GM19438 (cell line): Measurements from ENCODE around the gene SELENOO.

Experiments used
- ATAC-seq: cut with Tn5 transposase; IDR thresholded peaks from one replicate; pipeline ENCODE4 v1.9.1; 2021; ENCODE audit warnings: low read depth; ENCODE audit not compliant: unreplicated experiment

The SELENOO gene

DNA sequence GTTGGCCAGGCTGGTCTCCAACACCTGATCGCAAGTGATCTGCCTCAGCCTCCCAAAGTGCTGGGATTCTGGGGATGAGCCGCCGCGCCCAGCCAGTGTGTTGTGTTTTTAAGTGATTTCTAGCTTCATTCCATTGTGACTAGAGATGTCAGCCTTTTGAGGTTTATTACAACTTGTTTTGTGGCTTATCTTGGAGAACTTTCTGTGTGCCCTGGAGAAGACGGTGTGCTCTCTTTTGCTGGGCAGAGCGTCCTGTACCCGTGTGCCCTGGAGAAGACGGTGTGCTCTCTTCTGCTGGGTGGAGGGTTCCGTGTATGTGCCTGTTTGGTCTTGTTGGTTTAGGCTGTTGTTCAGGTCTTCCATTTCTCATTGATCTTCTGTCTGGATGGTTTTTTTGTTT lies 12.5 kb downstream of the SELENOO start:
- ATAC-seq, result no peak

DNA sequence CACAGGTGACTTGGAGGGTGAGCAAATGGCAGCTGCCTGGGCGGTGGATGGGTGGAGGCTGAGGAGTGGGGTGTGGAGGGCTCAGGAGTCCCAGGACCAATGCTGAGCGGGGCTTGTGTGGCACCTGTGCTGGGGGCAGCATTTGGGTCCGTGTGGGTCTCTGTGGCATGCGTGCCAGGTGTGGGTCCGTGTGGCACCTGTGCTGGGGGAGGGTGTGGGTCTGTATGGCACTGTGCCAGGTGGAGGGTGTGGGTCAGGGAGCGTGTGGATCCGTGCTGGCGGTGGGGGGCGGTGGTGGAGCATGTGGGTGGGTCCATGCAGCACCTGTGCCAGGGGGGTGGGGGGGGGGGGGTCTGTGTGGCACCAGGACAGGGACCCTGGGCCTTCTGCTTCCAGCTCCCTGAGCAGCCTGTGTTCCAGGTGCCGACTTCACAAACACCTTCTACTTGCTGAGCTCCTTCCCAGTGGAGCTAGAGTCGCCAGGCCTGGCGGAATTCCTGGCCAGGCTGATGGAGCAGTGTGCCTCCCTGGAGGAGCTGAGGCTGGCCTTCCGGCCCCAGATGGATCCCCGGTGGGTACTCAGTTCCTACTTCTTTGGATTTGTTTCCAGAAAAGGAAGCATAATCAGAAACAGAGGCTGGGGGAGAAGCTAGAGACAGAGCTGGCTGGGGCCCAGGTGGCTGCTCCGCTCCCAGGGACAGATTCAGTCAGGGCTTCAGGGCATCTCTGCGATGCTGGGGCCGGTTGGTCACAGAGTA lies 14.7 kb downstream of the SELENOO start:
- ATAC-seq, result no peak

DNA sequence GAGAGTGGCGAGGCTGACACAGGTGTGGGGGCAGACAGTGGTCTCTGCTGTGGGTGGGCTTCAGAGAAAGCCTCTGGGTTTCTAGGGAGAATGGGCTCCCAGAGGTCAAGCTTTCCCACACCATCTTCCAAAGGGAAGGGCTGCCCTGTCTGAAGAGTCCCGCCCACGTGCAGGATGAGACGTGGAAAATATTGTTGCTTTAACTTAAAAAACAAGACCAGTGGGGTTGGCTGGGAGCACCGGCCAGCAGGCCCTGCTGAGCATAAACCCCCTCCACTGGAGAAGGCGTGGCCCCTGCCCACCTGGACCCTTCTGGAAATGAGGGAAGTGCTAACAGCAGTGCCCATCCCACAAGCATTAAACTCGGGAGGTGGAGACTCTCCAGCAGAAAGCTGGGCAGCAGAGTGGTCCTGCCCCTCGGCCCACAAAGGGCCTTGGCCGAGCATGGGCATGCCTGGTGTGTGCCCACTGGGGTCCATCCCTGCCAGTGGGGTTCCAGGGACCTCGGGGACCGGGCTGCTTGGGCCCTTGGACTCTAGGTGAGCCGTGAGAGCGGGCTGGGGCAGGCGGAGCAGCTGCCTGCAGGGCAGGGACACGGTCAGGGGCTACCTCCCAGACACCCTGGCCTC lies 15.4 kb downstream of the SELENOO start:
- ATAC-seq, result no peak

DNA sequence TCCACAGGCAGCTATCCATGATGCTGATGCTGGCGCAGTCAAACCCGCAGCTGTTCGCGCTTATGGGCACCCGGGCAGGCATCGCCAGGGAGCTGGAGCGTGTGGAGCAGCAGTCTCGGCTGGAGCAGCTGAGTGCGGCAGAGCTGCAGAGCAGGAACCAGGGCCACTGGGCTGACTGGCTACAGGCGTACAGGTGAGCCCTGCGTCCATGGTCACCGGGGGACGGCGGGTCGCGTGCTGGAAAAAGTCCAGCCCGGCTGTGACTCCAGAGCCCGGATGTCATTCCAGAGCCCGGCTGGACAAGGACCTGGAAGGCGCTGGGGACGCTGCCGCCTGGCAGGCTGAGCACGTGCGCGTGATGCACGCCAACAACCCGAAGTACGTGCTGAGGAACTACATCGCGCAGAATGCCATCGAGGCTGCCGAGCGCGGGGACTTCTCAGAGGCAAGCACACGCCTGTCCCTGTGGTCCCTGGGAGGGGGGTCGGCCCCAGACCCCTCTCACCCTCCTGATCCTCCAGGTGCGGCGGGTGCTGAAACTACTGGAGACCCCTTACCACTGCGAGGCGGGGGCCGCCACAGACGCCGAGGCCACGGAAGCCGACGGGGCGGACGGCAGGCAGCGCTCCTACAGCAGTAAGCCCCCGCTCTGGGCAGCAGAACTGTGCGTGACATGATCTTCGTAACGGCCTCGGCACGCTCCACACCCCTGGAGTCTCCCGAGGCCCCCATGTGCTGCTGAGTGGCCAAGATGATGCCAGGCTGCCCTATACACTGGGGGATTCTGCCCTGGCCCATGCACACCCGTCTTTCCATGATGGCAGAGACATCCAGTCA lies 16.1 kb downstream of the SELENOO start:
- ATAC-seq, result no peak

DNA sequence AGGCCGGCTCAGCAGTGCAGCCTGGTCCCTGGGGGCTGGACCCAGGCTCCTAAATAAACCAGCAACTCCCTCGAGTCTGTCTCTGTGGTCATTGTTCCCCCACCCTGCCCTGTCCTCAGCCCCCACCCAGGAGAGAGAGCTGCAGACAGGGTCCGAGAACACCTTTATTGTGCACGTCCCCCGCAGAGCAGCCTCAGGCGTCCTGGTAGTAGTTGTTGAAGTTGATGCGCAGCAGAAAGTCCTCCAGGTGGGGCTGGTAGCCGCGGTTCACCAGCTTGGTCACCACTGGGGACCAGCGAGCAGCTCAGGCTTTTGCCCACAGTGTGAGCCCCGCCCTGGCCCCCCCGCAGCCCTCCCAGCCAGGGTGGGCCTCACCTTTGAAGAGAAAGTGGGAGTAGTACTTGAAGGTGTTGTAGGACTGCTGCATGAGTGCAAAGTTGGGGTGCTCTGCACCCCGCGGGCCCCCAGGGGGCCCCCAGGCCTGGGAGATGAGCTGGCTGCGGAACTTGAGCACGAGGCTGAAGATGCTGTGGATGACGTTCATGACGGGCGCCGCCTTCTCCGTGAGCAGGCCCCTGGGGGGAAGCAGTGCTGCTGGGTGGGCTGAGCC lies 16.8 kb downstream of the SELENOO start:
- ATAC-seq, result no peak

DNA sequence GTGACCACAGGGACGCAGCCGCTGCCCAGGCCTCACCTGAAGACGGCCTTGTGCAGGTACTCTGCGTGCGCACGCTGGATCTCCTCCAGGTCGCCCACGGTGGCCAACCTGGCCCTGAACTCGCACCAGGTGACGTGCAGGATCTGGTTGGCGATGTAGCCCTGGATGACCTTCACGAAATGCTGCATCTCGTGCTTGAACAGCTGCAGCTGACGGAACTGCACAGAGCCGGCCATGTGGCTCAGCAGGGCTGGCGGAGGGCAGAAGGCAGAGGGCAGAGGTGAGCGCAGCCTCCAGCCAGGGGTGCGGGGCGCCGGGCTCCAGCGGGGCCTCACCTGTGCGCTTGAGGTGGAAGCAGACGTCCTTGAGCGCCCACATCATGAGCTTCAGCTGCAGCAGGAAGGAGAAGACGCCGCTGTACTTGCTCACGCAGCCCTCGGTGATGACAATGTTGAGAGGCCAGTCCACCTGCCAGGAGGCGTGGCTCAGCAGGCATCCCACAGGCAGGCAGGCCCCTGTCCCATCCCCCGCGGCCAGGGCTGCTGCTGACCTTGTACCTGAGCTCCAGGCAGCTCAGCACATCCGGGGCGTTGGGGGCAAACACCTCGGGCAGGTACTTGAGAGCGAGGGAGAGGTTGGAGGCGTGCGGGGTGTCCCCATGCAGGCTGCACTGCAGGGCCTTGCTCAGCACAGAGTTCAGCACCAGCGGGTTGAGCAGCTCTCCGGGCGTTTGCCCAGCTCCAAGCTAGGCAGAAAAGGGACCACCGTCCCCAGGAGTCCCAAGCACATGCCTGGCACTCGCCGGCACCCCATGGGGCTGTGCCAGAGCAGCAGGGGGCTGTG lies 17.6 kb downstream of the SELENOO start:
- ATAC-seq, result no peak

DNA sequence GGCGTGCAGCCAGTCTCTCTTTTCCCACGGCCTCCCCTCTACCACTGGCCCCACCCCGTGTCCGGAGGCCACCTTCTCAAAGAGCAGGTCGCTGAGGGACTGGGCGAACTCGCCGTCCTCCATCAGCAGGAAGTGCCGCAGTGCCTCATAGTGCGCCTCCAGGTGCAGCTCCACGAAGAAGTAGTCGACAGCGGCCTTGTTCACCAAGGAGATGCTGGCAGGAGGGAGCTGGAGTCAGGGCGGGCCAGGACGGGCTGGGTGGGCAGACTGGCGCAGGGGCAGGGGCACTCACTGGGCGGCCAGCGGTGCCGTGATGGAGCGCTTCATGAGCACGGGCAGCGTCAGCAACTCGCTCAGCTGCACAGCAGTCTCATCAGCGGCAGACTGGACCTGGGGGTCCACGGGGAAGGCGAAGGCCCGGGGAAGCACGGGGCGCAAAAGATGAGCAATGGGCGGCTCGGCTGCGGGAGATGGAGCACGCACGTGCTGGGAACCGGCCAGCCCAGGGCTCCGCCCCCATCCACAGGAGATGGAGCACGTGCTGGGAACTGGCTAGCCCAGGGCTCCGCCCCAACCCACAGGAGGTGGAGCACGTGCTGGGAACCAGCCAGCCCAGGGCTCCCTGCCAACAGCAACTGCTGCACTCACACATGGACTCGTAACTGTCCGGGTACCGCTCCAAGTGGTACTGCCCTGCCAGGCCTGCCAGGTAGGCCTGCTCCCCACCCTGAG lies 18.4 kb downstream of the SELENOO start:
- ATAC-seq, result no peak

DNA sequence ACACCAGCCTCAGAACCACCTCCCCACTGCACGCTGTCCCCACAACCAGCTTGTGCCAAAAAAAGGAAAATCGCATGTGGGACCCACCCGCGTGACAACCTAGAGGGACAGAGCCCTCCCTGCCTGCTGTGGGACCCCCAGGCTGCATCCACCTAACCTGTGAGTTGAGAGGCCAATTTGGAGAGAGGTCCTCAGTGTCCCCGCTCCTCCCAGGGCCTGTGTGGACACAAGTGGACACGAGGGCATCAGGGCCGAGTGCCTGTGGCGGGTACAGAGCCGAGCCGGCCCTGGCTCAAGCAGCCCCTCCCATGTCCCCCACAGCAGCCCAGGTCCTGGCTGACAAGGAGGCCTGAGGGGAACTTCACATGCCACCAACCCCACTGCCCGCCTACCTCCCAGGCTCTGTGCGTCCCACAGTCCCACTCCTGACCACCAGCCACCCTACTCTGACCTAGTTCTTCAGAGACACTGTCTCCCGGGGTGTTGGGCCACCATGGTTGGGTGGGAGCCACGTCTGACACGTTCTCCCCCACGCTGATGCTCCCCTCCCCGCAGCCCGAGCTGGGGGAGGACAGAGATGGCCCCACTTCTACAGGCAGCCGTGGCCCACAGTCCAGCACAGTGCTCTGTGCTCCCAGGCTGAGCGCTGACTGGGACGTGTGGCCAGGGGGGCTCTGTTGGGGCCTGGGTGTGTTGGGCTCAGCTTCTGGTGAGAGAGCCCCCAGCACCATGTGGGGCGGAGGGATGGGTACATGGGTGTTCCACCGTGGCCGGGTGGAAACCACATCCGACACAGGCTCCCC lies 19.2 kb downstream of the SELENOO start:
- ATAC-seq, result no peak

DNA sequence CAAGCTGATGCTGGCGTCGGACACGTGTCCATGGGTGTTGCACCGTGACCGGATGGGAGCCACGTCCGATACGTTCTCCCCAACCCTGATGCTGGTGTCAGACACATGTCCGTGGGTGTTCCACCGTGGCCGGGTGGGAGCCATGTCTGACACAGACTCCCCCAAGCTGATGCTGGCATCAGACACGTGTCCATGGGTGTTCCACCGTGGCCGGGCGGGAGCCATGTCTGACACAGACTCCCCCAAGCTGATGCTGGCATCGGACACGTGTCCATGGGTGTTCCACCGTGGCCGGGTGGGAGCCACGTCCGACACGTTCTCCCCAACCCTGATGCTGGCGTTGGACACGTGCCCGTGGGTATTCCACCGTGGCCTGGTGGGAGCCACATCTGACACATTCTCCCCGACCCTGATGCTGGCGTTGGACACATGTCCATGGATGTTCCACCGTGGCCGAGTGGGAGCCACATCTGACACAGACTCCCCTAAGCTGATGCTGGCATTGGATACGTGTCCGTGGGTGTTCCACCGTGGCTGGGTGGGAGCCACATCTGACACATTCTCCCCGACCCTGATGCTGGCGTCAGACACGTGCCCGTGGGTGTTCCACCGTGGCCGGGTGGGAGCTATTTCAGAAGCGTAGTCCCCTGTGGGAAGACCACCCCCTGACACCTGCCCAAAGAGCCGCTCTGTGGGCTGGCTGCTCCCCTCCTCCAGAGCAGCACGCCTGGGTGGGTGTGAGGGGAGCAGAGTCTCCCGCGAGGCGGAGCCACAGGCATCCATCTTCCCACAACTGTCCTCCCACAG lies 20.0 kb downstream of the SELENOO start:
- ATAC-seq, result no peak

DNA sequence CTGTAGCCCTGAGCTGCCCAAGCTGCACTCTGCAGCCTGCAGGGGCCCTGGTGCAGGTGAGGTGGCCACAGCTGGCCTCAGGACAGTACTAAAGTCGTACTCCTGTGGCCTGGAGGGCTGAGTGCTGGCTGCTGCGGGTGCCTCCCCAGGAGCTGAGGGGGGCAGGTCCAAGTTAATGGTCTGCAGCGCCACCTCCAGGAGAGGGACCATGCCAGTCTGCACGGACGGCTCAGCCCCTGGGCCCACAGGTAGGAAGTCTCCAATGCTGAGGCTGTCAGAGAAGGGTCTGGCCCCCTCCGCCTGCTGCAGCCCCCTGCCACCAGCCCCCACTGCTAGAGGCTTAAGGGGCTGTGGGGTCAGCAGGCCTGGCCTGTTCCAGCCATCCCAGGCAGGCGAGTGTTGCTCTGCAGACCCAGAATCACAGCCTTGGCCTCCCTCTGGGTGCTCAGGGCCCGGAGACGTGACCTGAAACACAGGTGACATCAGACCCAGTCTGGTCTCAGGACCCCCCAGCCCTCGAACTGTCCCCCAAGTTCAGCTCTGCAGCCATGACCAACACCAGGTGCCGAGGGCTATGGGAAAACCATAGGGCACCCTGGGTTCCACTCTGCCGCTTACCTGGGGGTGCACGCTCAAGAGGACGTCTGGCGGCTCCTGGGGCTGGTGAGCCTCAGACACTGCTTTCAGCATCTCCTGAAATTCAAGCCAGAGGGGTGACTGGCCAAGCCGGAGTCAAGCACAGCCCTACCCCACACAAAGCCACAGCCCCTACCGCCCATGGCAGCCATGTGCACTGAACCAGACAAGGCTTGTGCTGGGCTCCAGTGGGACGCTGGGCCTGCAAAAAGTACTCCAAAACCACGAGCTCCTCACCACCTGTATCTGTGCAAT lies 20.8 kb downstream of the SELENOO start:
- ATAC-seq, result no peak

DNA sequence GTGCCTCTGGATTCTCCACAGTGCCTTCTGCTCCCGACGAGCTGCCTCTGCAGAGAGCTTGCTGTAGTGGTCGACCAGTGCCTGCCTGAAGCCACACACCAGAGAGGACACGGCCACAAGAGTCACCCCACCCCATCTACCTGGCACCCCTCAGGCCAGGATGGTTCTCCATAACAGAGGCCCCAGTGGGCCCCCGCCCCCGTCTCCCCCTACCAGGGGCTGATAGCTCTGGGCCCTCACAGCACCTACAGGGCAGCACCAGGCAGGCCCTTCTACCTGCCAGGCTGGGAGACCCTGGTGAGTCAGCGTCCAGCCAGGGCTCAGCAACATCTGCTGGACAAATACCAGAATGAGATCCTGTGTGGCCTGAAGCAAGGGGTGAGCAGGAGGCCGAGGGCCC lies 21.7 kb downstream of the SELENOO start:
- ATAC-seq, result no peak

DNA sequence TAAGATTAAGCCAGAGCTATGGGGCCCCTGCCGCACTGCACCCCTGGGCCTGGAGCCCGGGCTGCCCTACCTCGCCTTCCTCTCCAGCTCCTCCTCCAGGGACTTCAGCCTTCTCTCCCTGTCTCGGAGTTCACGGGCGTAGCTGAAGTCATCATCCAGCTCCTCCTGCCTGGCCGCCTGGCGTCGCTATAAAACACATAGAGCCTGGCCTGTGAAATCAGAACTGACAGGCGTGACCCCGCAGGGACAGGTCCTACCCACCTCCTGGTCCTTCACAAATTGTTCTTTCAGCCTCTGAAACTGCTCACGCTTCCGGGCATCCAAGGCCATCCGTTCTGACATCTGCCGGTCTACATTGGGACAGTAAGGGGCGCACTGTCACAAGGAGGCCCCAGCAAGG lies 23.3 kb downstream of the SELENOO start:
- ATAC-seq, result no peak

DNA sequence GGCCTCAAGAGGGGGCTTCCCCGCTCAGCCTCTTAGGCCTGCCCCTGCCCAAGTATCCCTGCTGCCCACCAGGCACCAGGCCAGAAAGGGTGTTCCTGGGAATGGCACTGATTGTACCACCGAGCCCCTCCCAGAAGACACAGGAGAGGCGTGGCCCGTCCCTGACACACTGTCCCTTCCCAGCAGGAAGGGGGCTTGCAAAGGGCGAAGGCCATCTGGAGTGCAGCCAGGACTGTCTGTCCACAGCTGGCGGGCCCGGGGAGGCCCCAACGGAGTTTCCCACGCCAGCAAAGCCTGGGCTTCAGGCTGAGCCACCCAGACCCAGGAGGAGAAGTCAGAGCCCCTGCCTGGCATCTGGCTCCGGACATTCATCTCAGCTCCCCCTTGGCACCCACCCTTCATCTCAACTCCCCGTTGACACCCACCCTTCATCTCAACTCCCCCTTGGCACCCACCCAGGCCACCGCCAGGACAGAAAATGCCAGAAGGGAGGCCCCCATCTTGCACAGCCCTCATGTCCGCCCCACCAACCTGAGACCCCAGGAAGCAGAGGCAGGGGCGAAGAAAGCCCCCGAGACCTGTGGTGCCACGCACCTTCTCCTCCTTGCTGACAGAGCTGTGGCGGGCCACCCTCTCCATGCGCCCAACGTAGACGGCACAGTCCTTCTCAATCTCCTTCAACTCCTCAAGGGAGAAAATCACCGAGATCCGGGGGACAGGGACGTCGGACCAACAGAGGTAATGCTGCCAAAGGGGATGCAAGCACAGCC lies 24.6 kb downstream of the SELENOO start:
- no peak for ATAC-seq

DNA sequence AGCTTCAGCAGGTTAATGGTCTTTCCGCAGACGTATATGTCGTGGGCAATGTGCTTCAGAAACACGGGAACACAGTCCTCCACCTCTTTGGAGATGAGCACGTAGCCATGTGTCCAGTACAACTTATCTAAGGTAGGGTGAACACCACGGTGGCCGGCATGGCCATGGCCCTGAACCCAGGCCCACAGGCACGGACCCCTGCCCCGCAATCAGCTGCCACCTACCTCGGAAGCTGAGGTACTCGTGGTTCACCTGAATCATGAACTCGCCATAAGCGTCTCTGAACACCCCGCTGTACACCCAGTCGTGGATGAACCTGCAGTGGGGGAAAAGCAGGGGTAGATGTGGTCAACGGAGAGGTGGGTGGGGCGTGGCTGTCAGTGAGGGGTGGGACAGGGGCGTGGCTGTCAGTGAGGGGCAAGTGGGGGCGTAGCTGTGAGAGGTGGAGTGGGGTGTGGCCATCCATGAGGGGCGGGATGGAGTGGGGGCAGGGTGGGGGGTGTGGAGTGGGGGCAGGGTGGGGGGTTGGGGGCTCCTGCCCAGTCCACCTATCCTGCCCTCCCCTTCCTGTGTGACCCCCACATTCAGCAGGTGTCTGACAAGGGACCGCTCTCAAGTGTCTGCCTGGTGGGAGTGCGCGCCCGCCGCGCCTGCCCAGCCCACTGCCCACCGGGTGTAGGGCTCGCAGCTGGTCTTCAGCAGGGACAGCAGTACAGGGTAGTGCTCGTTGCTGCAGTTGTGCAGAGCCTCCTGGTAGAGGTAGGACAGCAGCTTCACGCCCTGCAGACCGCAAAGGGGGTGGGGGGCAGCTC lies 25.5 kb downstream of the SELENOO start:
- ATAC-seq, result no peak

DNA sequence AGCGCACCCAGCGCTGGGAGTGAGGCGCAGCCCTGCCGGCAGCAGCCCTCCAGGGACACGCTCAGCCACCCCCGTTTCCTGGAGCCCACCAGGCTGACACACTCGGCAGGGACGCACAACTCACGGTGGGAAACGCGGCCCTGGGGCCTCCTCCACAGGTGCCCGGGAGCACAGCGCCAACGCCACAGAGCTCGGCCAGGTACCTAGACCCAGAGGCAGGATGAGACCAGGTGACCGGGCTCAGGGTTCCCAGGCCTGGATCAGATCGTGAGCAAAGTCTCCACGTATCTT lies 26.0 kb downstream of the SELENOO start:
- ATAC-seq, result no peak
